ENCODE results near the gene CNTNAP4. TPM values are rescaled to one million over a fixed set of nuclear protein-coding genes. Genes with fewer than 3 reads are reported as not detected.

Gene CNTNAP4
- total and polyA plus RNA-seq, 10 of the 15 experiments (the other 5 are each of a cell fraction or from before 2014, with no cell fraction given) = 0.45 to 1.9 (median 0.90) TPM

- Histone ChIP-seq H4K20me1 (ENCODE audit: control insufficient read depth, insufficient read depth) (no peaks in the 10 kb centered on the region; the same call in 1 of the 2 replicates), H3K4me1 (ENCODE audit: control insufficient read depth, insufficient read depth, low read length) (no peaks in the 10 kb centered on the region), H3K4me2 (ENCODE audit: control insufficient read depth, insufficient read depth) (no peak overlapping the region), H3K27me3 (replicated peaks in 1 of 2; ENCODE audit: control insufficient read depth in 2 of 2, insufficient read depth in 2 of 2, low read length in 1 of 2) (no peaks in the 10 kb centered on the region), H3K9me3 (replicated peaks; ENCODE audit: control insufficient read depth, insufficient read depth, low read length) (no peaks in the 10 kb centered on the region), H3K27ac (ENCODE audit: control insufficient read depth, insufficient read depth) (no peak overlapping the region), H2AFZ (ENCODE audit: control insufficient read depth, low read depth, low read length) (no peak overlapping the region), H3K4me3 (no peak overlapping the region), H3K9ac (ENCODE audit: control insufficient read depth, insufficient read depth, low read length) (no peak overlapping the region), H3K79me2 (ENCODE audit: control insufficient read depth, insufficient read depth, low read length) (no peaks in the 10 kb centered on the region), H3K36me3 (ENCODE audit: control insufficient read depth in 2 of 2, insufficient read depth in 2 of 2, low read length in 1 of 2) (no peaks in the 10 kb centered on the region)
- ChIA-PET SMC1A (ENCODE audit: uncharacterized antibody, unreplicated experiment) (no interaction called here), RAD21 (ENCODE audit: unreplicated experiment) (no interaction called here), POLR2A (no interaction called here), CTCF (no interaction called here)
- in situ Hi-C loops (cut with MboI) = no loop called here
- FAIRE-seq = no peak
- no peak for DNase-seq (ENCODE audit: low read depth, low spot score)
- no peak for TF ChIP-seq SREBF1 (IDR thresholded peaks at IDR 0.05; ENCODE audit: low read length)
- TF ChIP-seq NRF1 (conservative IDR thresholded peaks at IDR 0.05; ENCODE audit: low read depth, low read length) = no peak
- no peak for TF ChIP-seq USF1 (IDR thresholded peaks at IDR 0.05; ENCODE audit: borderline replicate concordance, extremely low read length, insufficient read depth, low read depth, low read length)
- TF ChIP-seq ZBTB33 (IDR thresholded peaks at IDR 0.05) = no peak
- no peak for TF ChIP-seq TCF3 (IDR thresholded peaks at IDR 0.05; ENCODE audit: borderline replicate concordance, insufficient read depth, low read depth, low read length)
- TF ChIP-seq POLR2A (IDR thresholded peaks at IDR 0.05; ENCODE audit: low read depth, low read length) = no peak
- no peak for TF ChIP-seq SREBF2 (IDR thresholded peaks at IDR 0.05; ENCODE audit: low read length)
- TF ChIP-seq SPI1 (IDR thresholded peaks at IDR 0.05; ENCODE audit: borderline replicate concordance, insufficient read depth, low read depth, low read length) = no peak
- no peak for TF ChIP-seq EED (IDR thresholded peaks at IDR 0.05; ENCODE audit: low read depth)
- TF ChIP-seq NR2C1 (IDR thresholded peaks at IDR 0.05) = no peak
- TF ChIP-seq STAT1 (conservative IDR thresholded peaks at IDR 0.05) = no peak
- no peak for TF ChIP-seq RELA (IDR thresholded peaks at IDR 0.05; ENCODE audit: borderline replicate concordance, partially characterized antibody)
- no peak for TF ChIP-seq SMAD1 (IDR thresholded peaks at IDR 0.05; ENCODE audit: low read depth, partially characterized antibody)
- no peak for TF ChIP-seq ASH2L (IDR thresholded peaks at IDR 0.05; ENCODE audit: borderline replicate concordance, low read depth)
- no peak for TF ChIP-seq KDM1A (IDR thresholded peaks at IDR 0.05; ENCODE audit: borderline replicate concordance)
- no peak for TF ChIP-seq NBN (IDR thresholded peaks at IDR 0.05)
- TF ChIP-seq WRNIP1 (IDR thresholded peaks at IDR 0.05; ENCODE audit: borderline replicate concordance, low read depth, low read length) = no peak
- TF ChIP-seq NKRF (conservative IDR thresholded peaks at IDR 0.05) = no peak
- no peak for TF ChIP-seq ZBTB4 (CRISPR knock-in tag; IDR thresholded peaks at IDR 0.05)
- WGBS (ENCODE audit: insufficient coverage, insufficient replicate concordance, low lambda C conversion rate, missing lambda C conversion rate) = 15% methylated on average over 7 of the region's 7 CpGs
- intact Hi-C loops (cut with micrococcal nuclease; ENCODE audit: unreplicated experiment) = no loop called here
- ATAC-seq = no peak; the same call in 2 of the 3 replicates
- no TSS peak for BruUV-seq (replicated peaks)
These were observed 321.3 kb downstream of the CNTNAP4 start for GRCh38 chr16:76598498-76598897.

All from GM12878 (cell line).